ENCODE results near the gene CXCL17. TPM values are rescaled to one million over a fixed set of nuclear protein-coding genes. Genes with fewer than 3 reads are reported as not detected.

The CXCL17 gene
- total RNA-seq, 1 experiment from 2014 or later, result 0.32 TPM

DNA sequence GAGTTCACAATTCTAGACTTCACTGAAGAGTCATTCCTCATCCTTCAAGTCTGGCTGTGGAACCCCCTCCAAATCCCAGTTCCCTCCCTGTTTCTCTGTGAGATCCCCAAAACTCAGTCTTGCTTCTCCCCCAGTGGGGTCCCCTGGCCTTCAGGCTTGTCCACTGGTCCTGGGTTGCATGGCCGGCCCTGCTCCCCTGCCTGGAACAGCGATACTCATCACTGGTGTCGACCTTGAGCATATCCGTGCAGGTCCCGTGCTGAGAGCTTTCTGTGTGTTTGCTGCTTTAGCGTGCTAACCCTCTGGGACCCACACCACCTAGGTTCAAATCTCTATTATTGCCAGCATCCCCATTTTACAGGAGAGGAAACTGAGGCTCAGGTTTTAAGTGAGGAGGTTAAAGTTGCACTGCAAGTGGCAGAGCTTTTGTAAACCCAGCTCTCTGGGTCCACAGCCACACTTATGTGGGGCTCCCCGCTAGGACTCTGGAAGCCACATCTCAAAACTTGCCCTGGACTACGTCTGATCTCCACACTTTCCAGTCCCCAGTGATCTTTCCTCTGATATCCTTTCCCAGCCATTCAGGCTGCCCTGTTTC lies 31.1 kb downstream of the CXCL17 start:
- Histone ChIP-seq H3K27me3 (ENCODE audit: insufficient read depth, low read length) (no peaks in the 10 kb centered on the region), H3K4me2 (ENCODE audit: low read length) (no peak overlapping the region), H4K20me1 (ENCODE audit: insufficient read depth) (no peaks in the 10 kb centered on the region), H3K4me3 (replicated peaks in 1 of 2; ENCODE audit: low read depth in 1 of 2, low read length in 2 of 2) (no peak overlapping the region), H3K9ac (ENCODE audit: low read length) (no peak overlapping the region), H3K9me2 (ENCODE audit: insufficient read depth) (no peaks in the 10 kb centered on the region), H3K36me3 (ENCODE audit: control insufficient read depth in 1 of 2, insufficient read depth in 2 of 2, low read length in 2 of 2) (no peaks in the 10 kb centered on the region; a peak in 1 of 4 replicates), H3K9me3 (ENCODE audit: control insufficient read depth in 1 of 2, insufficient read depth in 1 of 2, low read depth in 1 of 2, low read length in 2 of 2) (no peaks in the 10 kb centered on the region), H3K27ac (ENCODE audit: low read depth, low read length) (no peak overlapping the region), H3K79me2 (ENCODE audit: insufficient read depth, low read length) (no peaks in the 10 kb centered on the region; the same call in 1 of the 2 replicates), H3K4me1 (ENCODE audit: control insufficient read depth in 1 of 2, insufficient read depth in 2 of 2, low read length in 2 of 2) (peaks cover 14 to 21% of the 10 kb centered on the region in 2 experiments), H2AFZ (ENCODE audit: low read depth, low read length, poor library complexity, severe bottlenecking) (no peak overlapping the region)
- POLR2A ChIA-PET, result interaction anchor here (0.6 to 1.5 kb wide), 2 partner anchors 14 to 15 kb away, joined by 3 to 6 read pairs; no protein-coding TSS in a partner anchor
- CTCF ChIA-PET, result interaction anchor here (1.0 kb wide), 1 partner anchor 8 kb away, joined by 3 read pairs; no protein-coding TSS in a partner anchor
- no peak for DNase-seq (ENCODE audit: low read depth, low spot score)
- intact Hi-C loops (cut with micrococcal nuclease), result no loop called here
- no TSS peak for BruUV-seq (replicated peaks)
- ATAC-seq, result no peak
- RAD21 ChIA-PET (ENCODE audit: low non-redundant PET in 1 of 2, low total read pairs in 2 of 2, uncharacterized antibody in 2 of 2, unreplicated experiment in 2 of 2), result no interaction called here
- no peak for TF ChIP-seq SIN3A (IDR thresholded peaks at IDR 0.05; ENCODE audit: low read depth)
- TF ChIP-seq, protein P1, sequence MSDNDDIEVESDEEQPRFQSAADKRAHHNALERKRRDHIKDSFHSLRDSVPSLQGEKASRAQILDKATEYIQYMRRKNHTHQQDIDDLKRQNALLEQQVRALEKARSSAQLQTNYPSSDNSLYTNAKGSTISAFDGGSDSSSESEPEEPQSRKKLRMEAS (IDR thresholded peaks at IDR 0.05), result no peak
- no peak for TF ChIP-seq YY1 (IDR thresholded peaks at IDR 0.05; ENCODE audit: extremely low read depth, insufficient replicate concordance, low read depth, low read length)

DNA sequence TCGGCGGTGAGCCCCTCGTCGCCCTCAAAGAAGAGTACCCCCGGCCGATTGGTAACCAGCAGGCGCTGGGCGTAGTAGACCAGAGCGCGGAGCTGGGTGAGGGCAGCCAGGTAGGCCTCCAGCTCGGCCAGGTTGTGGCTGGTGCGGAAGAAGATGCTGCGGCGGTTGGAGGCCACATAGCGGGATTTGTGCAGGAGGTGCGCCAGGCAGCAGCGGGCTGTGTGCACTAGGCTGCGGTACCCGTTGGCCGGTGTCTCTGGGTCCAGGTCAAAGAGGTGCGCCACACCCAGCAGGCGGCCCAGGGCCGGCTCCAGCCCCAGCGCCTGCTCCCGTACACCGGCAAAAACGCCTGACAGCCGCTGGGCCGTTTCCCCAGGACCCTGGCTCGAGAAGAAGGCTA lies 32.4 kb downstream of the CXCL17 start:
- ChIA-PET POLR2A (no interaction called here), RAD21 (ENCODE audit: low non-redundant PET in 1 of 2, low total read pairs in 2 of 2, uncharacterized antibody in 2 of 2, unreplicated experiment in 2 of 2) (no interaction called here), CTCF (interaction anchor here (1.3 to 1.4 kb wide), 2 partner anchors 10 to 14 kb away, joined by 3 read pairs; no protein-coding TSS in a partner anchor)
- peaks cover 2% of the 10 kb centered on the region; the same call in 1 of the 2 replicates for H3K79me2 ChIP-seq (ENCODE audit: insufficient read depth, low read length)
- H3K9ac ChIP-seq (ENCODE audit: low read length), result no peak overlapping the region
- DNase-seq (ENCODE audit: low read depth, low spot score) (no peak), ATAC-seq (no peak)
- no peak overlapping the region for H2AFZ ChIP-seq (ENCODE audit: low read depth, low read length, poor library complexity, severe bottlenecking)
- H4K20me1 ChIP-seq (ENCODE audit: insufficient read depth), result no peaks in the 10 kb centered on the region
- H3K36me3 ChIP-seq (ENCODE audit: control insufficient read depth in 1 of 2, insufficient read depth in 2 of 2, low read length in 2 of 2), result no peaks in the 10 kb centered on the region; a peak in 1 of 4 replicates
- TF ChIP-seq FOSL1 (IDR thresholded peaks at IDR 0.05; ENCODE audit: low read depth), result no peak
- no peak for TF ChIP-seq EZH2 (IDR thresholded peaks at IDR 0.05)
- no peak for TF ChIP-seq ZFX (IDR thresholded peaks at IDR 0.05)
- no peak for TF ChIP-seq SIN3A (IDR thresholded peaks at IDR 0.05; ENCODE audit: low read depth)
- TF ChIP-seq JUND (IDR thresholded peaks at IDR 0.05), result no peak
- TF ChIP-seq, protein P2, sequence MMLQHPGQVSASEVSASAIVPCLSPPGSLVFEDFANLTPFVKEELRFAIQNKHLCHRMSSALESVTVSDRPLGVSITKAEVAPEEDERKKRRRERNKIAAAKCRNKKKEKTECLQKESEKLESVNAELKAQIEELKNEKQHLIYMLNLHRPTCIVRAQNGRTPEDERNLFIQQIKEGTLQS (IDR thresholded peaks at IDR 0.05), result no peak
- TF ChIP-seq SRF (IDR thresholded peaks at IDR 0.05; ENCODE audit: low read depth), result no peak
- TF ChIP-seq ELF1 (IDR thresholded peaks at IDR 0.05; ENCODE audit: borderline replicate concordance, low read depth), result no peak
- TF ChIP-seq POLR2A (IDR thresholded peaks at IDR 0.05; ENCODE audit: borderline replicate concordance, extremely low read depth, insufficient read depth, insufficient read length), result no peak
- TF ChIP-seq ZNF274 (IDR thresholded peaks at IDR 0.05; ENCODE audit: low read depth, low read length), result no peak
- no peak for TF ChIP-seq EGR1 (IDR thresholded peaks at IDR 0.05; ENCODE audit: low read depth)
- no peak for TF ChIP-seq TCF7L2 (IDR thresholded peaks at IDR 0.05; ENCODE audit: borderline replicate concordance, extremely low read depth, insufficient read depth, insufficient read length)
- no peak for TF ChIP-seq POLR2AphosphoS5 (IDR thresholded peaks at IDR 0.05; ENCODE audit: low read depth, low read length)
- TF ChIP-seq, protein P3, sequence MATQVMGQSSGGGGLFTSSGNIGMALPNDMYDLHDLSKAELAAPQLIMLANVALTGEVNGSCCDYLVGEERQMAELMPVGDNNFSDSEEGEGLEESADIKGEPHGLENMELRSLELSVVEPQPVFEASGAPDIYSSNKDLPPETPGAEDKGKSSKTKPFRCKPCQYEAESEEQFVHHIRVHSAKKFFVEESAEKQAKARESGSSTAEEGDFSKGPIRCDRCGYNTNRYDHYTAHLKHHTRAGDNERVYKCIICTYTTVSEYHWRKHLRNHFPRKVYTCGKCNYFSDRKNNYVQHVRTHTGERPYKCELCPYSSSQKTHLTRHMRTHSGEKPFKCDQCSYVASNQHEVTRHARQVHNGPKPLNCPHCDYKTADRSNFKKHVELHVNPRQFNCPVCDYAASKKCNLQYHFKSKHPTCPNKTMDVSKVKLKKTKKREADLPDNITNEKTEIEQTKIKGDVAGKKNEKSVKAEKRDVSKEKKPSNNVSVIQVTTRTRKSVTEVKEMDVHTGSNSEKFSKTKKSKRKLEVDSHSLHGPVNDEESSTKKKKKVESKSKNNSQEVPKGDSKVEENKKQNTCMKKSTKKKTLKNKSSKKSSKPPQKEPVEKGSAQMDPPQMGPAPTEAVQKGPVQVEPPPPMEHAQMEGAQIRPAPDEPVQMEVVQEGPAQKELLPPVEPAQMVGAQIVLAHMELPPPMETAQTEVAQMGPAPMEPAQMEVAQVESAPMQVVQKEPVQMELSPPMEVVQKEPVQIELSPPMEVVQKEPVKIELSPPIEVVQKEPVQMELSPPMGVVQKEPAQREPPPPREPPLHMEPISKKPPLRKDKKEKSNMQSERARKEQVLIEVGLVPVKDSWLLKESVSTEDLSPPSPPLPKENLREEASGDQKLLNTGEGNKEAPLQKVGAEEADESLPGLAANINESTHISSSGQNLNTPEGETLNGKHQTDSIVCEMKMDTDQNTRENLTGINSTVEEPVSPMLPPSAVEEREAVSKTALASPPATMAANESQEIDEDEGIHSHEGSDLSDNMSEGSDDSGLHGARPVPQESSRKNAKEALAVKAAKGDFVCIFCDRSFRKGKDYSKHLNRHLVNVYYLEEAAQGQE (IDR thresholded peaks at IDR 0.05; ENCODE audit: low read depth), result no peak
- TF ChIP-seq, protein P1 (IDR thresholded peaks at IDR 0.05), result no peak
- no peak for TF ChIP-seq YY1 (IDR thresholded peaks at IDR 0.05; ENCODE audit: extremely low read depth, insufficient replicate concordance, low read depth, low read length)
- TF ChIP-seq RAD21 (IDR thresholded peaks at IDR 0.05; ENCODE audit: low read depth), result no peak
- TF ChIP-seq SP1 (IDR thresholded peaks at IDR 0.05; ENCODE audit: low read depth), result no peak
- H3K9me3 ChIP-seq (ENCODE audit: control insufficient read depth in 1 of 2, insufficient read depth in 1 of 2, low read depth in 1 of 2, low read length in 2 of 2), result no peaks in the 10 kb centered on the region
- intact Hi-C loops (cut with micrococcal nuclease), result no loop called here
- H3K27ac ChIP-seq (ENCODE audit: low read depth, low read length), result no peak overlapping the region
- no peak overlapping the region for H3K4me3 ChIP-seq (replicated peaks in 1 of 2; ENCODE audit: low read depth in 1 of 2, low read length in 2 of 2)
- H3K4me1 ChIP-seq (ENCODE audit: control insufficient read depth in 1 of 2, insufficient read depth in 2 of 2, low read length in 2 of 2), result peaks cover 14 to 21% of the 10 kb centered on the region in 2 experiments
- no peak overlapping the region for H3K4me2 ChIP-seq (ENCODE audit: low read length)
- H3K9me2 ChIP-seq (ENCODE audit: insufficient read depth), result no peaks in the 10 kb centered on the region
- no TSS peak for BruUV-seq (replicated peaks)
- H3K27me3 ChIP-seq (ENCODE audit: insufficient read depth, low read length), result no peaks in the 10 kb centered on the region

Measured in HCT116 (cell line).